CD14-positive monocyte (primary cell): ENCODE data around the gene PVALEF. TPM values are rescaled to one million over a fixed set of nuclear protein-coding genes. Genes with fewer than 3 reads are reported as not detected.

ENCODE experiments used
- DNase-seq, 3 donors: peaks; one replicate each; pipeline ENCODE4 v3.0.0-alpha.2; 2011 to 2022
- H2AFZ ChIP-seq: 2 replicates; pipeline ENCODE4 v1.6.0; 2012; ENCODE audit warnings: mild to moderate bottlenecking, low read depth, low read length, inconsistent platforms; ENCODE audit not compliant: insufficient read depth, poor library complexity, severe bottlenecking
- H3K27ac ChIP-seq, 2 donors: 1 replicate in 1 of 2; 2 replicates in 1 of 2; pipeline ENCODE4 v1.5.1; 2012 to 2013; ENCODE audit warnings: low read length in 2 of 2, control low read depth in 1 of 2, inconsistent platforms in 1 of 2, low read depth in 1 of 2, mild to moderate bottlenecking in 1 of 2
- H3K27me3 ChIP-seq, 2 donors: one replicate each; pipeline versions ENCODE4 v1.6.0 to v1.6.1; 2011 to 2013; ENCODE audit warnings: low read length in 2 of 2; ENCODE audit not compliant: control insufficient read depth in 2 of 2, insufficient read depth in 2 of 2
- H3K36me3 ChIP-seq, 2 donors: replicated peaks in 1 of 2; 1 replicate in 1 of 2; 2 replicates in 1 of 2; pipeline versions ENCODE4 v1.5.1 to v1.6.1; 2012 to 2013; ENCODE audit warnings: low read length in 2 of 2, control low read depth in 1 of 2, inconsistent platforms in 1 of 2, mild to moderate bottlenecking in 1 of 2; ENCODE audit not compliant: insufficient read depth in 2 of 2, control insufficient read depth in 1 of 2
- H3K4me1 ChIP-seq, 2 donors: 1 replicate in 1 of 2; 2 replicates in 1 of 2; pipeline versions ENCODE4 v1.5.1 to v1.6.1; 2012 to 2013; ENCODE audit warnings: low read length in 2 of 2, control low read depth in 1 of 2, inconsistent platforms in 1 of 2, mild to moderate bottlenecking in 1 of 2, moderate library complexity in 1 of 2; ENCODE audit not compliant: insufficient read depth in 2 of 2, control insufficient read depth in 1 of 2
- H3K4me2 ChIP-seq: replicated peaks from 2 replicates; pipeline ENCODE3; 2012; ENCODE audit warnings: low read length, moderate library complexity, mild to moderate bottlenecking; ENCODE audit not compliant: poor library complexity, severe bottlenecking; ENCODE audit errors: extremely low read depth
- H3K4me3 ChIP-seq, 3 experiments: fragments of 200-600 bp in 1 of 3; sonication (generic) in 1 of 3; replicated peaks in 1 of 3; 1 replicate in 2 of 3; 2 replicates in 1 of 3; pipeline ENCODE4 v1.5.1; 2011 to 2013; ENCODE audit warnings: low read length in 3 of 3, mild to moderate bottlenecking in 3 of 3, control low read depth in 2 of 3, low read depth in 2 of 3, inconsistent platforms in 1 of 3, moderate library complexity in 1 of 3
- H3K79me2 ChIP-seq: 2 replicates; pipeline ENCODE4 v1.6.0; 2012; ENCODE audit warnings: mild to moderate bottlenecking, control low read depth, inconsistent platforms, low read length, moderate library complexity; ENCODE audit not compliant: insufficient read depth
- H3K9ac ChIP-seq: 2 replicates; pipeline ENCODE4 v1.6.0; 2017; ENCODE audit warnings: low read length, mild to moderate bottlenecking; ENCODE audit not compliant: insufficient read depth, poor library complexity, severe bottlenecking
- H3K9me3 ChIP-seq, 2 donors: replicated peaks in 1 of 2; 1 replicate in 1 of 2; 2 replicates in 1 of 2; pipeline versions ENCODE4 v1.5.1 to v1.6.1; 2012 to 2013; ENCODE audit warnings: low read length in 2 of 2, control low read depth in 1 of 2; ENCODE audit not compliant: control insufficient read depth in 1 of 2, insufficient read depth in 1 of 2
- H4K20me1 ChIP-seq: 2 replicates; pipeline ENCODE4 v1.6.0; 2012; ENCODE audit warnings: mild to moderate bottlenecking, low read length, control low read depth, moderate library complexity; ENCODE audit not compliant: insufficient read depth
- H3K27ac Mint-ChIP-seq, 7 donors: one replicate each; pipeline ENCODE4 v1.8.0; 2020; ENCODE audit warnings: mild to moderate bottlenecking in 7 of 7, mixed read lengths in 7 of 7, moderate library complexity in 6 of 7, inconsistent platforms in 2 of 7
- H3K27me3 Mint-ChIP-seq, 3 donors: one replicate each; pipeline ENCODE4 v1.8.0; 2021 to 2022; ENCODE audit warnings: low read depth in 3 of 3, mild to moderate bottlenecking in 3 of 3, mixed read lengths in 3 of 3, moderate library complexity in 3 of 3, inconsistent platforms in 1 of 3
- H3K36me3 Mint-ChIP-seq, 2 donors: one replicate each; pipeline ENCODE4 v1.8.0; 2020; ENCODE audit warnings: mixed read lengths in 2 of 2, inconsistent platforms in 1 of 2, mild to moderate bottlenecking in 1 of 2
- H3K4me1 Mint-ChIP-seq: one replicate; pipeline ENCODE4 v1.8.0; 2020; ENCODE audit warnings: mild to moderate bottlenecking, mixed read lengths
- H3K4me3 Mint-ChIP-seq, 2 donors: one replicate each; pipeline ENCODE4 v1.8.0; 2020; ENCODE audit warnings: mild to moderate bottlenecking in 2 of 2, mixed read lengths in 2 of 2, moderate library complexity in 1 of 2
- H3K9me3 Mint-ChIP-seq, 7 donors: one replicate each; pipeline ENCODE4 v1.8.0; 2020 to 2022; ENCODE audit warnings: mixed read lengths in 7 of 7, mild to moderate bottlenecking in 6 of 7, moderate library complexity in 6 of 7, inconsistent platforms in 2 of 7
- WGBS: methylation state at CpG from one replicate; pipeline ENCODE4 v1.1.5; 2013; ENCODE audit warnings: missing lambda C conversion rate; ENCODE audit not compliant: insufficient coverage; 5-methylcytosine and 5-hydroxymethylcytosine counted together
- intact Hi-C, 2 donors: fragments of 100-400 bp; cut with micrococcal nuclease; formaldehyde crosslinking; loops; one replicate each; pipeline versions ENCODE4 v1.15.0 to v1.15.1; 2023
- polyA plus RNA-seq, 3 donors: library from polyadenylated mRNA; depleted of rRNA in 1 of 3; unstranded in 2 of 3; stranded (reverse) in 1 of 3; fragments of 300-500 nt in 2 of 3; fragments of >200 nt in 1 of 3; fragmentation: Illumina TruSeq in 2 of 3; gene quantifications; 1 replicate in 2 of 3; 2 replicates in 1 of 3; pipeline ENCODE4 v1.2.3, GENCODE V29; 2012 to 2021
- TF ChIP-seq, protein P1 (sequence below): fragments of 200-600 bp; IDR thresholded peaks from one replicate; pipeline ENCODE4 v1.8.0; 2022; ENCODE audit warnings: antibody characterized with exemption, mild to moderate bottlenecking

PVALEF gene
- polyA plus RNA-seq, 3 donors, result not detected

DNA sequence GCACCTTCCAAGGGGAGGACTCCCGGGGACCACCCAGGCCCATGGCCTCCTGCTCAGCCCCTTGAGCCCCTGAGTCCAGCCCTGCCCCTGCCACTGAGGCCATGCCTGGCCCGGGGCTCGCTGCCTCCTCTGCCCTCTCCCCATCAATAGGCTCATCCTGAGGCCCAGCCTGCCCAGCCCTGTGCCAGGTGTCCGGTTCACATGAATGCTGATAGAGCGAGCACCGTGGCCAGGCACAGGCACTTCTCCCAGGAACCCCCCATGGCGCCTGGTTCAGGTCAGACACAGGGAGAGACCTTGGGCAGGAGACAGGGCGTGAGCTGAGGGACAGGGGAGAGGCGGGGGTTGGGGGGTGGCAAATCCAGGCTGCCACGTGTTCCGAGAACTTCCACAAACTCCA is 2.8 kb upstream of the PVALEF start:
- peak overlapping the region in 1 of 2 donors; percentile 42 for H3K4me3 Mint-ChIP-seq
- Histone ChIP-seq H3K27ac (no peak overlapping the region), H2AFZ (no peak overlapping the region), H4K20me1 (no peaks in the 10 kb centered on the region), H3K79me2 (peaks cover 26% of the 10 kb centered on the region), H3K4me2 (no peak overlapping the region), H3K27me3 (peaks cover 0 to 24% of the 10 kb centered on the region in 2 donors), H3K4me1 (peaks cover 33 to 41% of the 10 kb centered on the region in 2 donors), H3K36me3 (no peaks in the 10 kb centered on the region), H3K9me3 (no peaks in the 10 kb centered on the region), H3K9ac (no peak overlapping the region), H3K4me3 (no peak overlapping the region)
- H3K27ac Mint-ChIP-seq, result no peak overlapping the region
- WGBS, result 97% methylated on average over 7 of the region's 11 CpGs
- peaks cover under 1 to 2% of the 10 kb centered on the region in 2 donors for H3K36me3 Mint-ChIP-seq
- intact Hi-C loops, result no loop called here
- peaks cover 0 to 1% (median 0%) of the 10 kb centered on the region in 7 donors for H3K9me3 Mint-ChIP-seq
- peaks cover 19% of the 10 kb centered on the region for H3K4me1 Mint-ChIP-seq
- no peak for DNase-seq
- peaks cover 20 to 41% (median 25%) of the 10 kb centered on the region in 3 donors for H3K27me3 Mint-ChIP-seq
- TF ChIP-seq, protein P1, sequence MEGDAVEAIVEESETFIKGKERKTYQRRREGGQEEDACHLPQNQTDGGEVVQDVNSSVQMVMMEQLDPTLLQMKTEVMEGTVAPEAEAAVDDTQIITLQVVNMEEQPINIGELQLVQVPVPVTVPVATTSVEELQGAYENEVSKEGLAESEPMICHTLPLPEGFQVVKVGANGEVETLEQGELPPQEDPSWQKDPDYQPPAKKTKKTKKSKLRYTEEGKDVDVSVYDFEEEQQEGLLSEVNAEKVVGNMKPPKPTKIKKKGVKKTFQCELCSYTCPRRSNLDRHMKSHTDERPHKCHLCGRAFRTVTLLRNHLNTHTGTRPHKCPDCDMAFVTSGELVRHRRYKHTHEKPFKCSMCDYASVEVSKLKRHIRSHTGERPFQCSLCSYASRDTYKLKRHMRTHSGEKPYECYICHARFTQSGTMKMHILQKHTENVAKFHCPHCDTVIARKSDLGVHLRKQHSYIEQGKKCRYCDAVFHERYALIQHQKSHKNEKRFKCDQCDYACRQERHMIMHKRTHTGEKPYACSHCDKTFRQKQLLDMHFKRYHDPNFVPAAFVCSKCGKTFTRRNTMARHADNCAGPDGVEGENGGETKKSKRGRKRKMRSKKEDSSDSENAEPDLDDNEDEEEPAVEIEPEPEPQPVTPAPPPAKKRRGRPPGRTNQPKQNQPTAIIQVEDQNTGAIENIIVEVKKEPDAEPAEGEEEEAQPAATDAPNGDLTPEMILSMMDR, result no peak

DNA sequence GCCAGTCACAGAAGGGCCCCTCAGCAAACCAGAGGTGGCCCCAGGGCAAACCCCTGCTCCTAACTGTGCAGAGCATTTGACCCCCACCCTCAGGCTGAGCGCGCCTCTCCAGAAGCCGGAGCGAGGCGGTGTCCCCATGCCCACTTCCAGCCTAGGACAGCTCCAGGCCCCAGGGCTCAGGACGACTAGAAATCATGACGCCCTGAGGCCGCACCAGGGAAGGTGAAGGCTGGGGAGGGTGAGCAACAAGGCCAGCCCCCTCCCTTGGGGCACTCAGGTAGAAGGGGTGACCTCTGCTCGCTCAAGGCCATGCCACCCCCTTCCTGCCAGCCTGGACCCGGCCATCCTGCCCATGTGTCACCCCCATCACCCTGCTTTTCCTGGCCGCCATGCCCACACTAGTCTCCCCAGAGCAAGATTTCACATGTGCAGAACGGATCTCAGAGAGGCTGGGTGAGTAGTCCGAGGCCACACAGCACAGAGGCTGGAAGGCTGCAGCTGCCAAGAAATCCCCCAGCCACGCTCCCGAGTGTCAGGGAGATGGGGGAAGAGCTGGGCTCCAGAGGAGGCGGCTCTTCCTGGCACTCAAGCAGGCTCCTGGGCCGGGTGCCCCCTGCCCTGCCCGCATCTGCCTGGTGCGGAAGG is 2.1 kb upstream of the PVALEF start:
- Mint-ChIP-seq H3K27me3 (peaks cover 20 to 44% (median 27%) of the 10 kb centered on the region in 3 donors), H3K27ac (no peak overlapping the region), H3K4me3 (no peak overlapping the region), H3K4me1 (peaks cover 19% of the 10 kb centered on the region), H3K36me3 (peaks cover 0 to 2% of the 10 kb centered on the region in 2 donors), H3K9me3 (peaks cover 0 to 1% (median 0%) of the 10 kb centered on the region in 7 donors)
- no peaks in the 10 kb centered on the region for H4K20me1 ChIP-seq
- DNase-seq, result no peak
- WGBS, result 91% methylated on average over 17 of the region's 19 CpGs
- peaks cover 0 to 26% of the 10 kb centered on the region in 2 donors for H3K27me3 ChIP-seq
- H3K4me1 ChIP-seq, result peaks cover 33 to 36% of the 10 kb centered on the region in 2 donors
- no peaks in the 10 kb centered on the region for H3K9me3 ChIP-seq
- no peak overlapping the region for H2AFZ ChIP-seq
- no peak overlapping the region for H3K27ac ChIP-seq
- H3K36me3 ChIP-seq, result no peaks in the 10 kb centered on the region
- no peak overlapping the region for H3K4me2 ChIP-seq
- TF ChIP-seq, protein P1, result no peak
- H3K79me2 ChIP-seq, result peaks cover 19% of the 10 kb centered on the region
- H3K9ac ChIP-seq, result no peak overlapping the region
- intact Hi-C loops, result no loop called here
- H3K4me3 ChIP-seq, result no peak overlapping the region
